Mesendoderm (in vitro differentiated cells): ENCODE data around the gene MAML3.

Experiments
- DNase-seq: peaks from one replicate; pipeline ENCODE4 v3.0.0; 2013
- H2AK5ac ChIP-seq: 2 replicates; pipeline ENCODE4 v1.6.1; 2013; ENCODE audit warnings: low read length, inconsistent platforms
- H2BK120ac ChIP-seq: 2 replicates; pipeline ENCODE4 v1.6.1; 2013; ENCODE audit warnings: low read depth, mild to moderate bottlenecking, low read length, moderate library complexity, mixed read lengths
- H2BK15ac ChIP-seq: replicated peaks from 2 replicates; pipeline ENCODE4 v1.6.1; 2013; ENCODE audit warnings: low read depth, mild to moderate bottlenecking, moderate library complexity
- H2BK5ac ChIP-seq: 2 replicates; pipeline ENCODE4 v1.6.1; 2013; ENCODE audit warnings: low read length, inconsistent platforms
- H3K18ac ChIP-seq: 2 replicates; pipeline ENCODE4 v1.6.1; 2013; ENCODE audit warnings: mild to moderate bottlenecking, low read length, mixed read lengths
- H3K23ac ChIP-seq: one replicate; pipeline ENCODE4 v1.6.1; 2013; ENCODE audit warnings: low read length
- H3K27ac ChIP-seq: 2 replicates; pipeline ENCODE4 v1.5.1; 2013; ENCODE audit warnings: low read depth, mild to moderate bottlenecking, inconsistent platforms, low read length, moderate library complexity
- H3K27me3 ChIP-seq: 2 replicates; pipeline ENCODE4 v1.6.1; 2013; ENCODE audit warnings: low read length, control low read depth, mild to moderate bottlenecking, inconsistent platforms; ENCODE audit not compliant: insufficient read depth, poor library complexity
- H3K36me3 ChIP-seq: 2 replicates; pipeline ENCODE4 v1.6.1; 2013; ENCODE audit warnings: low read length, inconsistent platforms; ENCODE audit not compliant: control insufficient read depth, insufficient read depth
- H3K4ac ChIP-seq: one replicate; pipeline ENCODE4 v1.6.1; 2013; ENCODE audit warnings: low read depth, mild to moderate bottlenecking, low read length, moderate library complexity
- H3K4me1 ChIP-seq: 2 replicates; pipeline ENCODE4 v1.6.1; 2013; ENCODE audit warnings: low read depth, low read length, inconsistent platforms; ENCODE audit not compliant: control insufficient read depth
- H3K4me2 ChIP-seq: 2 replicates; pipeline ENCODE4 v1.6.1; 2013; ENCODE audit warnings: low read length
- H3K4me3 ChIP-seq: 2 replicates; pipeline ENCODE4 v1.5.1; 2013; ENCODE audit warnings: mild to moderate bottlenecking, low read length
- H3K56ac ChIP-seq: one replicate; pipeline ENCODE4 v1.6.1; 2013; ENCODE audit warnings: low read length
- H3K79me1 ChIP-seq: 2 replicates; pipeline ENCODE4 v1.6.1; 2013; ENCODE audit warnings: low read length, inconsistent platforms
- H3K79me2 ChIP-seq: 2 replicates; pipeline ENCODE4 v1.6.1; 2013; ENCODE audit warnings: mild to moderate bottlenecking, low read length; ENCODE audit not compliant: control insufficient read depth, insufficient read depth
- H3K9ac ChIP-seq: 2 replicates; pipeline ENCODE4 v1.6.1; 2013; ENCODE audit warnings: low read length, inconsistent platforms
- H4K5ac ChIP-seq: one replicate; pipeline ENCODE4 v1.6.1; 2013; ENCODE audit warnings: low read length
- H4K8ac ChIP-seq: one replicate; pipeline ENCODE4 v1.6.1; 2013; ENCODE audit warnings: low read depth, mild to moderate bottlenecking, control low read depth, low read length, moderate library complexity
- WGBS: extraction: QIAGEN DNeasy Blood & Tissue Kit; methylation state at CpG from one replicate; pipeline ENCODE4 v1.1.7; 2013; ENCODE audit warnings: low lambda C conversion rate, missing lambda C conversion rate; ENCODE audit not compliant: insufficient coverage; ENCODE audit errors: extremely low coverage; 5-methylcytosine and 5-hydroxymethylcytosine counted together

The MAML3 gene

DNA sequence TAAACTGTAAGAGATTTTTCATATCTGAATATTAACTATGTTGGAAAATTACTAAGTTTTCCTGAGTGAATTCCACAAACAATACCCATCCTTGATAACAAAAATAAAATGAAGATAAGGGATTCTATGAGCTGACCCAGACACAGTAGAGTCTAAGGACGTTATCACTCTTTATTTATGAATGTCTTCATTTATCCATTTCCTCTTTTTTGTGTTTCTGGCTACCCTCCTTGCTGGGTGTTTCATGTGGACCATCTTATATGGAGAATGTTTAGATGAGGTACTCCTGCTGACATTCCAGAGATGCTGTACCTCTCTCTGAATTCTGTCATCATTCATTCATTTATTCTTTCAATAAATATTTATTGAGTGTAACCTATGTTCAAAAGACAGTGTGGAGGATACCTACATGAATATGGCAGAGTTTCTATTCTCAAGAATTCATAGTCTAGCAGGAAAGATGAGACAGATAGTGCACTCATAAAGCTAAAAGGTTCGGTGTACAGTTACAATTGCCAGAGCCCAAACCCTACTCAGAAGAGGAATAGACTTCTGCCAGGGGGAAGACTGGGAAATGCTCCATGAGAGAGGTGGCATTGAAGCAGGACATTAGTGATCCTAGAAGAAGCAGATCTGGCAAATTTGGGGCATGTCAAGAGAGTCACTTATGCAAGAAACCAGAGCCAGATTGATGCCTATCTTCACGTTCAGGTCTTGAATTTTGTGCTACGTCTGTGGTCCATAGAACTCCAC lies 195.8 kb downstream of the MAML3 start:
- Histone ChIP-seq H2BK15ac (no peak overlapping the region), H3K27me3 (no peaks in the 10 kb centered on the region)

DNA sequence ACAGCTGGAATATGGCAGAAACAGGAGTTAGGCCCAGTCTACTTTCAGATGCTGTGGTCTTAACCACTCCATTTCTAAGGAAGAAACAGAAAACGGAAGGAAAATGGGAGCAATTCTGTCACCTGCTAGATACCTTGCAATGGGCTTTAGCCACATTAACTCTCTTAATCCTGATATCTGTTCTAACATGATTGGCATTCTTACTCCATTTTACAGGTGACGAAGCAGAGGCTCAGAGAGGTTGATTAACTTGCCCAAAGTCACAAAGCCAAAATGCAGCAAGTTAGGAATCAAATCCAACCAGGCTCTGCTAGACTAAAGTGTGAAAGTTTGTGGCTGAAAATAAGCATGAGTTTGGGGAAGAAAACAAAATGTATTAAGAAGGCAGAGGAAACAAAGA lies 196.9 kb downstream of the MAML3 start:
- Histone ChIP-seq H3K4me2 (no peak overlapping the region), H3K9ac (no peak overlapping the region), H2AK5ac (no peak overlapping the region), H3K56ac (no peak overlapping the region), H4K5ac (no peak overlapping the region), H3K23ac (no peak overlapping the region), H3K79me1 (no peaks in the 10 kb centered on the region), H3K4me1 (no peaks in the 10 kb centered on the region), H3K36me3 (no peaks in the 10 kb centered on the region), H3K27ac (no peak overlapping the region), H3K4ac (no peak overlapping the region), H2BK120ac (no peak overlapping the region), H3K79me2 (no peaks in the 10 kb centered on the region), H2BK15ac (no peak overlapping the region), H3K18ac (no peak overlapping the region), H3K27me3 (no peaks in the 10 kb centered on the region), H4K8ac (no peak overlapping the region), H3K4me3 (no peak overlapping the region), H2BK5ac (no peak overlapping the region)
- DNase-seq: no peak
- WGBS: no CpG with 5 or more reads among the region's 2 CpGs

More for the DNA sequence above, 195.8 kb downstream of the MAML3 start:
- no peaks in the 10 kb centered on the region for H3K79me1 ChIP-seq
- no peaks in the 10 kb centered on the region for H3K36me3 ChIP-seq
- DNase-seq: no peak
- H2BK120ac ChIP-seq: no peak overlapping the region
- no peak overlapping the region for H3K4ac ChIP-seq
- H3K79me2 ChIP-seq: no peaks in the 10 kb centered on the region
- H3K4me2 ChIP-seq: no peak overlapping the region
- no peaks in the 10 kb centered on the region for H3K4me1 ChIP-seq
- H2BK5ac ChIP-seq: no peak overlapping the region
- no peak overlapping the region for H2AK5ac ChIP-seq
- H3K4me3 ChIP-seq: no peak overlapping the region
- H3K9ac ChIP-seq: no peak overlapping the region
- no peak overlapping the region for H4K8ac ChIP-seq
- no peak overlapping the region for H3K23ac ChIP-seq
- H4K5ac ChIP-seq: no peak overlapping the region
- H3K27ac ChIP-seq: no peak overlapping the region
- no peak overlapping the region for H3K18ac ChIP-seq
- H3K56ac ChIP-seq: no peak overlapping the region
- no CpG with 5 or more reads among the region's 4 CpGs for WGBS

DNA sequence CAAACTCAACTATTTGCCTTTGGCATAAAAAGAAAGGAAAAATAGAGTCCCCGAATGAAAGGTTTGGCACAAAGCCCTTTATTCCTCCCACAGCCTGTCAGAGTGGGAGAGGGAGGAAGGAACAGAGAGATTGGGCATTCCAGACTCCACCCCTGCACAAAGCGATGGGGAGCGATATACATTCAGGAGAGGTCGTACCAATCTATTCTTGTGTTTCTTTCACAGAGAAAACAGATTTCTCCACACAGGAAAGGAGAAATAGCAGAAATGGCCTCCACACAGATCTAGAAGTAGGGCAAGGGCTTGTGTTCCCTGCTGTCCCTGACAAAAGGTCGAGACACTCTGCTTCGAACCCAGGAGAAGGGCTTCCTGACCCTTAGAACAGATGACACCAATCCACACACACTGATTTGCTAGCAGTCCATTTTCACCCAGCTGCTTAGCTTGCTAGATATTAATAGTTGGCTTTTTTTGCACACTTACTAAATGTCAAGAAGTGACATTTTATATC lies 197.4 kb downstream of the MAML3 start:
- Histone ChIP-seq H3K9ac (no peak overlapping the region), H4K8ac (peak overlapping the region; percentile 28), H3K56ac (no peak overlapping the region), H3K79me1 (no peaks in the 10 kb centered on the region), H2BK15ac (no peak overlapping the region), H3K79me2 (no peaks in the 10 kb centered on the region), H2AK5ac (no peak overlapping the region), H3K27me3 (no peaks in the 10 kb centered on the region), H2BK5ac (no peak overlapping the region), H3K4ac (no peak overlapping the region), H2BK120ac (no peak overlapping the region), H3K18ac (no peak overlapping the region), H4K5ac (no peak overlapping the region), H3K4me2 (no peak overlapping the region), H3K27ac (no peak overlapping the region), H3K36me3 (no peaks in the 10 kb centered on the region), H3K4me1 (no peaks in the 10 kb centered on the region), H3K23ac (no peak overlapping the region), H3K4me3 (no peak overlapping the region)
- WGBS: no CpG with 5 or more reads among the region's 6 CpGs
- DNase-seq: no peak

DNA sequence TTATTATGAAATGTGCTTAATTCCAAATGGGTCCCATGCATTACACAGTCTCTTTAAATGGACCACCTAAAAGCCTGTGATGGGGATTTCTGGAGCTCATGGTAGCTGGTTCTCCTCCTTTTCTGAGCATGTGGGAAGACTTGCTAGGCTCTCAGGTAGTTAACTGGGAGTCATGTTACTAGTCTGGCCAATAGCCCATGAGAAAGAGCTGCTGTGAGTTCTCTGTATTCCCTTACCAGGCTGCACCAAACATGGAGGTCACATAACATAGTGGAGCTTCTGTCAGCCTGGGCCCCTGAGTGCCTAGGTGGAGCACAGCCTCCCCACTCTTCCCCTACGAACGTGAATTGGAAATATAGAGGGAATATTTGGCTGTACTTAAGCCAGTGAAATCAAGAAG lies 198.4 kb downstream of the MAML3 start:
- no peak overlapping the region for H2AK5ac ChIP-seq
- no peak overlapping the region for H3K56ac ChIP-seq
- H3K4me3 ChIP-seq: no peak overlapping the region
- no peak overlapping the region for H4K8ac ChIP-seq
- DNase-seq: no peak
- H2BK120ac ChIP-seq: no peak overlapping the region
- no peak overlapping the region for H3K27ac ChIP-seq
- H3K4me1 ChIP-seq: no peaks in the 10 kb centered on the region
- H3K79me2 ChIP-seq: no peaks in the 10 kb centered on the region
- no peak overlapping the region for H3K4ac ChIP-seq
- no peaks in the 10 kb centered on the region for H3K27me3 ChIP-seq
- no peak overlapping the region for H3K9ac ChIP-seq
- WGBS: no CpG with 5 or more reads among the region's 2 CpGs
- no peak overlapping the region for H2BK5ac ChIP-seq
- no peak overlapping the region for H2BK15ac ChIP-seq
- H3K36me3 ChIP-seq: no peaks in the 10 kb centered on the region
- no peaks in the 10 kb centered on the region for H3K79me1 ChIP-seq
- no peak overlapping the region for H3K4me2 ChIP-seq
- no peak overlapping the region for H4K5ac ChIP-seq
- H3K23ac ChIP-seq: no peak overlapping the region
- no peak overlapping the region for H3K18ac ChIP-seq

DNA sequence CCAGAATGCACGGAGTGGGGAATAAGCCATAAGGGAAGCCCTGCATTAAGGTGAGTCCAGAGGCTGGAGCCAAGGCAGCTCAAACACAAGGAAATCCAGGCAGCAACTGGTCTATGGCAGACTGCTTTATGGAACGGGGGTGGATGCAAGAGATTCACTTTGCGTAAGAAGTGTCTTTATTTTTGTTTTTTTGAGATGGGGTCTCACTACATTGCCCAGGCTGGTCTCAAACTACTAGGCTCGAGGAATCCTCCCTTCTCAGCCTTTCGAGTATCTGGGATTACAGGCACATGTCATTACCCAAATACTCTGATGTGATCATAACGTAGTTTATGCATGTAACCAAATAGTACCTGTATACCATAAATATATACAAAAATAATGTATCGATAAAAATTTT lies 199.5 kb downstream of the MAML3 start:
- Histone ChIP-seq H3K4ac (no peak overlapping the region), H2AK5ac (no peak overlapping the region), H3K79me1 (no peaks in the 10 kb centered on the region), H3K9ac (no peak overlapping the region), H2BK15ac (no peak overlapping the region), H3K27ac (no peak overlapping the region), H3K4me1 (no peaks in the 10 kb centered on the region), H2BK5ac (no peak overlapping the region), H4K5ac (no peak overlapping the region), H3K4me3 (no peak overlapping the region), H3K18ac (no peak overlapping the region), H3K56ac (no peak overlapping the region), H3K36me3 (no peaks in the 10 kb centered on the region), H2BK120ac (no peak overlapping the region), H3K79me2 (no peaks in the 10 kb centered on the region), H3K23ac (no peak overlapping the region), H3K4me2 (no peak overlapping the region), H4K8ac (no peak overlapping the region), H3K27me3 (no peaks in the 10 kb centered on the region)
- no peak for DNase-seq
- 100% methylated on average over 1 of the region's 7 CpGs for WGBS

DNA sequence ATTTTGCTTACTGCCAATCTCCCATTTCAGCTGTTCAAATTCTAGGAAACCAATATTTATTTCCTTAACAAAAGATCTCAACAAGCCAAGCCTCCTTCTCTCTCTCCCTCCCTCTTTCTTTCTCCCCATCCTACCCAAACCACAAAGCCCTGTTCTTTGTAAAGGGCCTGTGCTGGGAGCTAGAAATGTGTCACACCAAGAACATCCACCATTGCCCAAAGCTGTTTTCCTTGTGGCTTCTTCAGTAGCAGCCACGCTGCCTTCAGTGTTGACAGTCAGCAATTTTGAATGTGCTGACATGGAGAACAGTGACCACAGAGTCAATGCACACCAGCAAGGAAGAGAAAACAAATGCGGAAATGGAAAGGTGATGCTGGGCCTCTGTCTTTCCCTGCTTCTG lies 203.0 kb downstream of the MAML3 start:
- Histone ChIP-seq H3K4me3 (no peak overlapping the region), H3K18ac (no peak overlapping the region), H3K79me2 (no peaks in the 10 kb centered on the region), H4K5ac (no peak overlapping the region), H3K27ac (no peak overlapping the region), H2BK120ac (no peak overlapping the region), H3K56ac (no peak overlapping the region), H3K4me2 (no peak overlapping the region), H2AK5ac (no peak overlapping the region), H2BK15ac (no peak overlapping the region), H2BK5ac (no peak overlapping the region), H3K23ac (no peak overlapping the region), H3K4ac (no peak overlapping the region), H3K4me1 (no peaks in the 10 kb centered on the region), H4K8ac (no peak overlapping the region), H3K79me1 (no peaks in the 10 kb centered on the region), H3K36me3 (no peaks in the 10 kb centered on the region), H3K27me3 (no peaks in the 10 kb centered on the region), H3K9ac (no peak overlapping the region)
- WGBS: no CpG with 5 or more reads among the region's 2 CpGs
- DNase-seq: no peak
